HCT116 (cell line): ENCODE data around the gene CHFR. TPM values are rescaled to one million over a fixed set of nuclear protein-coding genes. Genes with fewer than 3 reads are reported as not detected.

Experiments used
- ATAC-seq: fragments of 200-7000 bp; cut with Tn5 transposase; 2 replicates; pipeline ENCODE4 v1.9.1; 2020; ENCODE audit warnings: mild to moderate bottlenecking, moderate library complexity
- BruUV-seq: library from RNA; stranded (reverse); fragments of 400-500 nt; replicated peaks from 2 replicates; lab custom pipeline; 2021; lab: Mats Ljungman, UMichigan
- CTCF ChIA-PET: fragments of 300-600 bp; sonication (Branson Sonifier 250); formaldehyde crosslinking; loops from one replicate; lab custom pipeline; 2021; ENCODE audit warnings: antibody characterized with exemption; lab: Charles Lee
- POLR2A ChIA-PET: fragments of 300-600, 350-600 bp; sonication (Branson Sonifier 250); formaldehyde crosslinking; loops from one replicate; lab custom pipeline; 2021; ENCODE audit warnings: antibody characterized with exemption; lab: Charles Lee
- RAD21 ChIA-PET, 2 experiments: fragments of 300-600 bp; sonication (Branson Sonifier 250); formaldehyde crosslinking; loops; one replicate each; lab custom pipeline; 2023; ENCODE audit warnings: low total read pairs in 2 of 2; ENCODE audit not compliant: uncharacterized antibody in 2 of 2, unreplicated experiment in 2 of 2, low non-redundant PET in 1 of 2; lab: Charles Lee
- DNase-seq: peaks from one replicate; pipeline ENCODE4 v3.0.0-alpha.2; 2010; ENCODE audit warnings: low read depth, low spot score
- H2AFZ ChIP-seq: fragments of 200-600 bp; shearing (Covaris generic), sonication (generic); 2 replicates; pipeline ENCODE4 v1.6.1; 2017; ENCODE audit warnings: low read depth, mixed run types, mixed read lengths, antibody characterized with exemption, low read length; ENCODE audit not compliant: poor library complexity, severe bottlenecking
- H3K27ac ChIP-seq: 2 replicates; pipeline ENCODE4 v1.5.1; 2012; ENCODE audit warnings: low read depth, low read length
- H3K27me3 ChIP-seq: fragments of 200-600 bp; sonication (generic); 2 replicates; pipeline ENCODE4 v1.6.1; 2016; ENCODE audit warnings: mixed run types, low read length, mixed read lengths; ENCODE audit not compliant: insufficient read depth
- H3K36me3 ChIP-seq, 2 experiments: fragments of 200-500 bp in 1 of 2; fragments of 200-600 bp in 1 of 2; sonication (Bioruptor generic) in 1 of 2; sonication (generic) in 1 of 2; 2 replicates each; pipeline versions ENCODE4 v1.5.1 to v1.6.1; 2014 to 2016; ENCODE audit warnings: low read length in 2 of 2, inconsistent platforms in 1 of 2, mixed read lengths in 1 of 2, mixed run types in 1 of 2; ENCODE audit not compliant: insufficient read depth in 2 of 2, control insufficient read depth in 1 of 2
- H3K4me1 ChIP-seq, 2 experiments: fragments of 200-600 bp in 1 of 2; sonication (generic) in 1 of 2; 2 replicates each; pipeline versions ENCODE4 v1.5.1 to v1.6.1; 2012 to 2017; ENCODE audit warnings: low read length in 2 of 2, inconsistent platforms in 1 of 2, mild to moderate bottlenecking in 1 of 2, mixed read lengths in 1 of 2, mixed run types in 1 of 2, moderate library complexity in 1 of 2; ENCODE audit not compliant: insufficient read depth in 2 of 2, control insufficient read depth in 1 of 2
- H3K4me2 ChIP-seq: fragments of 200-600 bp; sonication (generic); 2 replicates; pipeline ENCODE4 v1.6.1; 2017; ENCODE audit warnings: mixed run types, low read length, mixed read lengths
- H3K4me3 ChIP-seq, 2 experiments: fragments of 200-600 bp in 1 of 2; sonication (generic) in 1 of 2; replicated peaks in 1 of 2; 2 replicates each; pipeline ENCODE4 v1.5.1; 2011 to 2016; ENCODE audit warnings: low read length in 2 of 2, control low read depth in 1 of 2, low read depth in 1 of 2, mild to moderate bottlenecking in 1 of 2, mixed read lengths in 1 of 2, mixed run types in 1 of 2
- H3K79me2 ChIP-seq: fragments of 200-600 bp; sonication (generic); 2 replicates; pipeline ENCODE4 v1.6.1; 2017; ENCODE audit warnings: mild to moderate bottlenecking, mixed run types, low read length, moderate library complexity, mixed read lengths; ENCODE audit not compliant: insufficient read depth
- H3K9ac ChIP-seq: fragments of 200-600 bp; sonication (generic); 2 replicates; pipeline ENCODE4 v1.6.1; 2016; ENCODE audit warnings: low read length, mixed read lengths
- H3K9me2 ChIP-seq: fragments of 200-600 bp; sonication (generic), shearing (Covaris generic); 2 replicates; pipeline ENCODE4 v1.6.1; 2017; ENCODE audit warnings: mixed run types, mild to moderate bottlenecking, moderate library complexity; ENCODE audit not compliant: insufficient read depth
- H3K9me3 ChIP-seq, 2 experiments: fragments of 200-500 bp in 1 of 2; fragments of 200-600 bp in 1 of 2; sonication (Bioruptor generic) in 1 of 2; sonication (generic) in 1 of 2; 2 replicates each; pipeline ENCODE4 v1.6.1; 2014 to 2017; ENCODE audit warnings: low read length in 2 of 2, mixed read lengths in 2 of 2, inconsistent platforms in 1 of 2, low read depth in 1 of 2, mild to moderate bottlenecking in 1 of 2, mixed run types in 1 of 2, moderate library complexity in 1 of 2; ENCODE audit not compliant: control insufficient read depth in 1 of 2, insufficient read depth in 1 of 2
- H4K20me1 ChIP-seq: fragments of 200-600 bp; sonication (generic), shearing (Covaris generic); 2 replicates; pipeline ENCODE4 v1.6.1; 2017; ENCODE audit warnings: mixed run types, mild to moderate bottlenecking, moderate library complexity; ENCODE audit not compliant: insufficient read depth
- CBX3 ChIP-seq: IDR thresholded peaks from 2 replicates; pipeline ENCODE4 v1.6.1; 2012; ENCODE audit warnings: low read depth
- CEBPB ChIP-seq: IDR thresholded peaks from 2 replicates; pipeline ENCODE4 v1.6.1; 2012; ENCODE audit warnings: low read depth
- EGR1 ChIP-seq: IDR thresholded peaks from 2 replicates; pipeline ENCODE4 v1.6.1; 2012; ENCODE audit warnings: low read depth
- EZH2 ChIP-seq: fragments of 200-600 bp; sonication (generic); IDR thresholded peaks from 2 replicates; pipeline ENCODE4 v1.6.1; 2017; ENCODE audit warnings: antibody characterized with exemption, mixed run types
- EZH2phosphoT487 ChIP-seq: fragments of 200-600 bp; IDR thresholded peaks from 2 replicates; pipeline ENCODE4 v1.6.1; 2018; ENCODE audit warnings: antibody characterized with exemption, borderline replicate concordance
- FOSL1 ChIP-seq: IDR thresholded peaks from 2 replicates; pipeline ENCODE4 v1.6.1; 2012; ENCODE audit warnings: low read depth
- JUND ChIP-seq: IDR thresholded peaks from 2 replicates; pipeline ENCODE4 v1.6.1; 2012
- RAD21 ChIP-seq: IDR thresholded peaks from 2 replicates; pipeline ENCODE4 v1.6.1; 2012; ENCODE audit warnings: low read depth, mild to moderate bottlenecking
- SIN3A ChIP-seq: IDR thresholded peaks from 2 replicates; pipeline ENCODE4 v1.6.1; 2012; ENCODE audit warnings: low read depth
- SRF ChIP-seq: IDR thresholded peaks from 2 replicates; pipeline ENCODE4 v1.6.1; 2012; ENCODE audit warnings: low read depth
- YY1 ChIP-seq: IDR thresholded peaks from 2 replicates; pipeline ENCODE4 v1.6.1; 2011; ENCODE audit warnings: low read length, low read depth, moderate library complexity, mild to moderate bottlenecking; ENCODE audit not compliant: insufficient replicate concordance; ENCODE audit errors: extremely low read depth
- ZFX ChIP-seq: fragments of 450-650 bp; IDR thresholded peaks from 2 replicates; pipeline ENCODE4 v1.6.1; 2017
- ZNF274 ChIP-seq: fragments of 200-500 bp; sonication (Bioruptor generic); IDR thresholded peaks from 2 replicates; pipeline ENCODE4 v1.6.1; 2014; ENCODE audit warnings: mild to moderate bottlenecking, low read depth, low read length, inconsistent platforms
- intact Hi-C: fragments of 100-400 bp; cut with micrococcal nuclease; formaldehyde crosslinking; loops from 2 replicates; pipeline ENCODE4 v1.10.0; 2022
- total RNA-seq: library from RNA; stranded (reverse); gene quantifications from one replicate; pipeline ENCODE4 v1.2.1, GENCODE V29; 2021; ENCODE audit not compliant: unreplicated experiment
- TF ChIP-seq, protein P1 (sequence below), 3 experiments: fragments of 200-600 bp in 1 of 3; sonication (generic) in 1 of 3; IDR thresholded peaks in 2 of 3; conservative IDR thresholded peaks in 1 of 3; 2 replicates each; pipeline ENCODE4 v1.5.1; 2012 to 2017; ENCODE audit warnings: low read depth in 2 of 3, low read length in 2 of 3, antibody characterized with exemption in 1 of 3, borderline replicate concordance in 1 of 3, control low read depth in 1 of 3, mild to moderate bottlenecking in 1 of 3, mixed read lengths in 1 of 3, mixed run types in 1 of 3, moderate library complexity in 1 of 3; ENCODE audit not compliant: insufficient read depth in 1 of 3
- TF ChIP-seq, protein P2 (sequence below): IDR thresholded peaks from 2 replicates; pipeline ENCODE4 v1.6.1; 2012
- TF ChIP-seq, protein P3 (sequence below): IDR thresholded peaks from 2 replicates; pipeline ENCODE4 v1.6.1; 2012; ENCODE audit warnings: low read depth
- TF ChIP-seq, protein P4 (sequence below): IDR thresholded peaks from 2 replicates; pipeline ENCODE4 v1.6.1; 2012

CHFR gene
- total RNA-seq, 1 experiment from 2014 or later = 0.39 TPM

DNA sequence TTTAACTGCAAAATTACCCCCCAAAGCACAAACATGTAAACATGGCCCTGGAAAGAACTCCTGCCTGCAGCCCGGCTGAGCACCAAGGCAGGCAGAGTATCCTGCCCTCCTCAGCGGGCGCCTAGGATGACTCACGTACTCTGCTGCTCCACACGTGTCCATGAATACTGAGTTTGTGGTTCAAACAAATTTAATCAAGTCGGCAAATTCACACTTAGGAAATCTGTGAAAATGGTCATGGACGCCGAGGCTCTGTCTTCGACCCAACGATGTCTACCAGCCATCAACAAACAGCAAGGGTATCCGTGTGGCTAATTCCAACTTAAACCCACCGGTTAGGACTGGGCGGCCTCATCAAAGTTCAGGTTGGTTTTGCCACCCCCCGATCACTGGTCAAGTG lies 84.3 kb downstream of the CHFR start:
- TF ChIP-seq RAD21 (no peak), FOSL1 (no peak), ZNF274 (no peak), CEBPB (no peak), EZH2 (no peak), CBX3 (no peak), EGR1 (no peak), SIN3A (no peak), YY1 (no peak), EZH2phosphoT487 (no peak), SRF (no peak), ZFX (no peak), JUND (no peak)
- TF ChIP-seq, protein P1, sequence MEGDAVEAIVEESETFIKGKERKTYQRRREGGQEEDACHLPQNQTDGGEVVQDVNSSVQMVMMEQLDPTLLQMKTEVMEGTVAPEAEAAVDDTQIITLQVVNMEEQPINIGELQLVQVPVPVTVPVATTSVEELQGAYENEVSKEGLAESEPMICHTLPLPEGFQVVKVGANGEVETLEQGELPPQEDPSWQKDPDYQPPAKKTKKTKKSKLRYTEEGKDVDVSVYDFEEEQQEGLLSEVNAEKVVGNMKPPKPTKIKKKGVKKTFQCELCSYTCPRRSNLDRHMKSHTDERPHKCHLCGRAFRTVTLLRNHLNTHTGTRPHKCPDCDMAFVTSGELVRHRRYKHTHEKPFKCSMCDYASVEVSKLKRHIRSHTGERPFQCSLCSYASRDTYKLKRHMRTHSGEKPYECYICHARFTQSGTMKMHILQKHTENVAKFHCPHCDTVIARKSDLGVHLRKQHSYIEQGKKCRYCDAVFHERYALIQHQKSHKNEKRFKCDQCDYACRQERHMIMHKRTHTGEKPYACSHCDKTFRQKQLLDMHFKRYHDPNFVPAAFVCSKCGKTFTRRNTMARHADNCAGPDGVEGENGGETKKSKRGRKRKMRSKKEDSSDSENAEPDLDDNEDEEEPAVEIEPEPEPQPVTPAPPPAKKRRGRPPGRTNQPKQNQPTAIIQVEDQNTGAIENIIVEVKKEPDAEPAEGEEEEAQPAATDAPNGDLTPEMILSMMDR (IDR thresholded peaks at IDR 0.05 in 2 of 3, conservative IDR thresholded peaks at IDR 0.05 in 1 of 3; ENCODE audit: borderline replicate concordance in 1 of 3, insufficient read depth in 1 of 3, low read depth in 2 of 3, low read length in 2 of 3) = no peak
- TF ChIP-seq, protein P2, sequence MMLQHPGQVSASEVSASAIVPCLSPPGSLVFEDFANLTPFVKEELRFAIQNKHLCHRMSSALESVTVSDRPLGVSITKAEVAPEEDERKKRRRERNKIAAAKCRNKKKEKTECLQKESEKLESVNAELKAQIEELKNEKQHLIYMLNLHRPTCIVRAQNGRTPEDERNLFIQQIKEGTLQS = no peak
- TF ChIP-seq, protein P3, sequence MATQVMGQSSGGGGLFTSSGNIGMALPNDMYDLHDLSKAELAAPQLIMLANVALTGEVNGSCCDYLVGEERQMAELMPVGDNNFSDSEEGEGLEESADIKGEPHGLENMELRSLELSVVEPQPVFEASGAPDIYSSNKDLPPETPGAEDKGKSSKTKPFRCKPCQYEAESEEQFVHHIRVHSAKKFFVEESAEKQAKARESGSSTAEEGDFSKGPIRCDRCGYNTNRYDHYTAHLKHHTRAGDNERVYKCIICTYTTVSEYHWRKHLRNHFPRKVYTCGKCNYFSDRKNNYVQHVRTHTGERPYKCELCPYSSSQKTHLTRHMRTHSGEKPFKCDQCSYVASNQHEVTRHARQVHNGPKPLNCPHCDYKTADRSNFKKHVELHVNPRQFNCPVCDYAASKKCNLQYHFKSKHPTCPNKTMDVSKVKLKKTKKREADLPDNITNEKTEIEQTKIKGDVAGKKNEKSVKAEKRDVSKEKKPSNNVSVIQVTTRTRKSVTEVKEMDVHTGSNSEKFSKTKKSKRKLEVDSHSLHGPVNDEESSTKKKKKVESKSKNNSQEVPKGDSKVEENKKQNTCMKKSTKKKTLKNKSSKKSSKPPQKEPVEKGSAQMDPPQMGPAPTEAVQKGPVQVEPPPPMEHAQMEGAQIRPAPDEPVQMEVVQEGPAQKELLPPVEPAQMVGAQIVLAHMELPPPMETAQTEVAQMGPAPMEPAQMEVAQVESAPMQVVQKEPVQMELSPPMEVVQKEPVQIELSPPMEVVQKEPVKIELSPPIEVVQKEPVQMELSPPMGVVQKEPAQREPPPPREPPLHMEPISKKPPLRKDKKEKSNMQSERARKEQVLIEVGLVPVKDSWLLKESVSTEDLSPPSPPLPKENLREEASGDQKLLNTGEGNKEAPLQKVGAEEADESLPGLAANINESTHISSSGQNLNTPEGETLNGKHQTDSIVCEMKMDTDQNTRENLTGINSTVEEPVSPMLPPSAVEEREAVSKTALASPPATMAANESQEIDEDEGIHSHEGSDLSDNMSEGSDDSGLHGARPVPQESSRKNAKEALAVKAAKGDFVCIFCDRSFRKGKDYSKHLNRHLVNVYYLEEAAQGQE = no peak
- TF ChIP-seq, protein P4, sequence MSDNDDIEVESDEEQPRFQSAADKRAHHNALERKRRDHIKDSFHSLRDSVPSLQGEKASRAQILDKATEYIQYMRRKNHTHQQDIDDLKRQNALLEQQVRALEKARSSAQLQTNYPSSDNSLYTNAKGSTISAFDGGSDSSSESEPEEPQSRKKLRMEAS = no peak
- BruUV-seq = no TSS peak
- no peaks in the 10 kb centered on the region for H3K27me3 ChIP-seq
- no peaks in the 10 kb centered on the region for H4K20me1 ChIP-seq
- DNase-seq (no peak), ATAC-seq (no peak)
- POLR2A ChIA-PET = no interaction called here
- no peak overlapping the region for H3K4me3 ChIP-seq
- H3K4me2 ChIP-seq = no peak overlapping the region
- H3K9ac ChIP-seq = no peak overlapping the region
- no peak overlapping the region for H2AFZ ChIP-seq
- H3K79me2 ChIP-seq = peaks cover 11% of the 10 kb centered on the region
- H3K36me3 ChIP-seq = peaks cover 40 to 49% of the 10 kb centered on the region in 2 experiments; a peak in 3 of 4 replicates
- CTCF ChIA-PET = no interaction called here
- no peak overlapping the region for H3K27ac ChIP-seq
- intact Hi-C loops = no loop called here
- RAD21 ChIA-PET = no interaction called here
- H3K9me3 ChIP-seq = no peaks in the 10 kb centered on the region
- no peaks in the 10 kb centered on the region for H3K4me1 ChIP-seq
- no peaks in the 10 kb centered on the region for H3K9me2 ChIP-seq
